IMR-90 (cell line): Measurements from ENCODE around the gene HTR1D. TPM values are rescaled to one million over a fixed set of nuclear protein-coding genes. Genes with fewer than 3 reads are reported as not detected.

Source experiments
- ATAC-seq: fragments of 200-7000 bp; cut with Tn5 transposase; 2 replicates; pipeline ENCODE4 v1.9.1; 2020; ENCODE audit warnings: low read depth, mild to moderate bottlenecking, moderate library complexity
- BruUV-seq: library from RNA; stranded (reverse); fragments of 400-500 nt; replicated peaks from 2 replicates; lab custom pipeline; 2021; lab: Mats Ljungman, UMichigan
- CTCF ChIA-PET: fragments of 300-600 bp; formaldehyde crosslinking; extraction: SDS; loops from one replicate; lab custom pipeline; 2021; ENCODE audit warnings: antibody characterized with exemption; lab: Yijun Ruan, JAX
- POLR2A ChIA-PET: fragments of 300-600 bp; sonication (Branson Sonifier 250); formaldehyde crosslinking; loops from one replicate; lab custom pipeline; 2022; ENCODE audit warnings: antibody characterized with exemption; ENCODE audit not compliant: unreplicated experiment; lab: Charles Lee
- DNase-seq: peaks from one replicate; pipeline ENCODE4 v3.0.0; 2013
- H2AFZ ChIP-seq: replicated peaks from 2 replicates; pipeline ENCODE3; 2013; ENCODE audit warnings: low read length, mild to moderate bottlenecking; ENCODE audit not compliant: poor library complexity
- H2AK5ac ChIP-seq: 2 replicates; pipeline ENCODE4 v1.6.1; 2013; ENCODE audit warnings: low read depth, low read length, inconsistent platforms
- H2AK9ac ChIP-seq: replicated peaks from 2 replicates; pipeline ENCODE3; 2013; ENCODE audit warnings: mild to moderate bottlenecking, low read depth, low read length, moderate library complexity; ENCODE audit not compliant: poor library complexity
- H2BK120ac ChIP-seq: 2 replicates; pipeline ENCODE4 v1.6.1; 2013; ENCODE audit warnings: low read depth, low read length, inconsistent platforms
- H2BK15ac ChIP-seq: 3 replicates; pipeline ENCODE4 v1.6.1; 2013; ENCODE audit warnings: low read depth, low read length, inconsistent platforms
- H2BK20ac ChIP-seq: 2 replicates; pipeline ENCODE4 v1.6.1; 2013; ENCODE audit warnings: low read depth, mild to moderate bottlenecking, inconsistent platforms, low read length, moderate library complexity
- H2BK5ac ChIP-seq: 2 replicates; pipeline ENCODE4 v1.6.1; 2013; ENCODE audit warnings: mild to moderate bottlenecking, low read depth, low read length, inconsistent platforms; ENCODE audit not compliant: poor library complexity, severe bottlenecking
- H3K14ac ChIP-seq: replicated peaks from 2 replicates; pipeline ENCODE4 v1.6.1; 2013; ENCODE audit warnings: low read depth, low read length, inconsistent platforms
- H3K18ac ChIP-seq: 2 replicates; pipeline ENCODE4 v1.6.1; 2013; ENCODE audit warnings: low read depth, low read length, control low read depth
- H3K23ac ChIP-seq: 2 replicates; pipeline ENCODE4 v1.6.1; 2013; ENCODE audit warnings: low read depth, low read length, inconsistent platforms
- H3K27ac ChIP-seq: 2 replicates; pipeline ENCODE4 v1.5.1; 2013; ENCODE audit warnings: mild to moderate bottlenecking, control low read depth, low read length; ENCODE audit not compliant: insufficient read depth
- H3K27me3 ChIP-seq: 2 replicates; pipeline ENCODE4 v1.6.1; 2013; ENCODE audit warnings: low read length; ENCODE audit not compliant: control insufficient read depth, insufficient read depth
- H3K36me3 ChIP-seq: 2 replicates; pipeline ENCODE4 v1.6.1; 2013; ENCODE audit warnings: low read length, mixed read lengths; ENCODE audit not compliant: control insufficient read depth, insufficient read depth
- H3K4ac ChIP-seq: 2 replicates; pipeline ENCODE4 v1.6.1; 2013; ENCODE audit warnings: low read depth, low read length, inconsistent platforms
- H3K4me1 ChIP-seq: 2 replicates; pipeline ENCODE4 v1.6.1; 2013; ENCODE audit warnings: low read length, mixed read lengths; ENCODE audit not compliant: control insufficient read depth, insufficient read depth
- H3K4me2 ChIP-seq: 2 replicates; pipeline ENCODE4 v1.6.1; 2013; ENCODE audit warnings: low read depth, mild to moderate bottlenecking, control low read depth, low read length, moderate library complexity
- H3K4me3 ChIP-seq: 2 replicates; pipeline ENCODE4 v1.5.1; 2013; ENCODE audit warnings: low read depth, mild to moderate bottlenecking, control low read depth, low read length, moderate library complexity; ENCODE audit not compliant: insufficient read depth
- H3K56ac ChIP-seq: 2 replicates; pipeline ENCODE4 v1.6.1; 2013; ENCODE audit warnings: low read length, inconsistent platforms; ENCODE audit not compliant: insufficient read depth; ENCODE audit errors: extremely low read depth
- H3K79me1 ChIP-seq, 2 experiments: 2 replicates each; pipeline ENCODE4 v1.6.1; 2013; ENCODE audit warnings: low read length in 2 of 2, inconsistent platforms in 1 of 2, low read depth in 1 of 2
- H3K9ac ChIP-seq: 2 replicates; pipeline ENCODE4 v1.6.1; 2013; ENCODE audit warnings: low read depth, low read length, control low read depth
- H3K9me1 ChIP-seq: 2 replicates; pipeline ENCODE4 v1.6.1; 2013; ENCODE audit warnings: low read length, inconsistent platforms; ENCODE audit not compliant: insufficient read depth
- H3K9me3 ChIP-seq: 2 replicates; pipeline ENCODE4 v1.6.1; 2013; ENCODE audit warnings: low read length; ENCODE audit not compliant: control insufficient read depth, insufficient read depth
- H4K20me1 ChIP-seq: 2 replicates; pipeline ENCODE4 v1.6.1; 2013; ENCODE audit warnings: low read length, inconsistent platforms; ENCODE audit not compliant: insufficient read depth
- H4K5ac ChIP-seq: 2 replicates; pipeline ENCODE4 v1.6.1; 2013; ENCODE audit warnings: mild to moderate bottlenecking, low read depth, low read length, control low read depth
- H4K8ac ChIP-seq, 2 experiments: 2 replicates each; pipeline ENCODE4 v1.6.1; 2013; ENCODE audit warnings: low read depth in 2 of 2, low read length in 2 of 2, control low read depth in 1 of 2, inconsistent platforms in 1 of 2
- H4K91ac ChIP-seq: 2 replicates; pipeline ENCODE4 v1.6.1; 2013; ENCODE audit warnings: low read depth, low read length, inconsistent platforms; ENCODE audit not compliant: insufficient read depth
- BHLHE40 ChIP-seq: fragments of 150-350 bp; IDR thresholded peaks from 2 replicates; pipeline ENCODE4 v1.6.1; 2016; ENCODE audit warnings: mild to moderate bottlenecking, low read depth, low read length
- CEBPB ChIP-seq: IDR thresholded peaks from 2 replicates; pipeline ENCODE4 v1.6.1; 2012; ENCODE audit warnings: low read depth, low read length, improper control_type of control experiment
- CHD1 ChIP-seq: IDR thresholded peaks from 2 replicates; pipeline ENCODE4 v1.6.1; 2012; ENCODE audit warnings: low read depth, low read length, improper control_type of control experiment
- ELK1 ChIP-seq: fragments of 150-350 bp; IDR thresholded peaks from 2 replicates; pipeline ENCODE4 v1.6.1; 2016; ENCODE audit warnings: low read depth, mild to moderate bottlenecking, low read length, moderate library complexity, borderline replicate concordance
- FOS ChIP-seq: fragments of 150-350 bp; IDR thresholded peaks from 2 replicates; pipeline ENCODE4 v1.6.1; 2016; ENCODE audit warnings: low read depth, low read length
- MAFK ChIP-seq: IDR thresholded peaks from 2 replicates; pipeline ENCODE4 v1.6.1; 2012; ENCODE audit warnings: low read depth, low read length, improper control_type of control experiment
- MAZ ChIP-seq: IDR thresholded peaks from 2 replicates; pipeline ENCODE4 v1.6.1; 2012; ENCODE audit warnings: low read depth, mild to moderate bottlenecking, low read length, improper control_type of control experiment, moderate library complexity, borderline replicate concordance
- MXI1 ChIP-seq: IDR thresholded peaks from 2 replicates; pipeline ENCODE4 v1.6.1; 2012; ENCODE audit warnings: low read depth, mild to moderate bottlenecking, low read length, moderate library complexity, borderline replicate concordance
- NFE2L2 ChIP-seq: fragments of 150-350 bp; IDR thresholded peaks from 2 replicates; pipeline ENCODE4 v1.6.1; 2016; ENCODE audit warnings: low read depth, mild to moderate bottlenecking, low read length
- RAD21 ChIP-seq: IDR thresholded peaks from 2 replicates; pipeline ENCODE4 v1.6.1; 2012; ENCODE audit warnings: low read length, improper control_type of control experiment
- RCOR1 ChIP-seq: IDR thresholded peaks from 2 replicates; pipeline ENCODE4 v1.6.1; 2012; ENCODE audit warnings: mild to moderate bottlenecking, low read length, improper control_type of control experiment; ENCODE audit not compliant: insufficient replicate concordance
- RFX5 ChIP-seq: IDR thresholded peaks from 2 replicates; pipeline ENCODE4 v1.8.0; 2012; ENCODE audit warnings: low read depth, mild to moderate bottlenecking, low read length, moderate library complexity
- SMC3 ChIP-seq: fragments of 150-350 bp; IDR thresholded peaks from 2 replicates; pipeline ENCODE4 v1.6.1; 2016; ENCODE audit warnings: low read depth, mild to moderate bottlenecking, antibody characterized with exemption, low read length, moderate library complexity
- USF2 ChIP-seq: fragments of 150-350 bp; IDR thresholded peaks from 2 replicates; pipeline ENCODE4 v1.6.1; 2017; ENCODE audit warnings: mild to moderate bottlenecking, antibody characterized with exemption, low read length, low read depth
- WGBS, 2 experiments: methylation state at CpG; one replicate each; pipeline versions ENCODE4 v1.1.5 to v1.1.7; 2013; ENCODE audit warnings: missing lambda C conversion rate in 2 of 2; ENCODE audit not compliant: insufficient read length in 1 of 2; ENCODE audit errors: extremely low coverage in 2 of 2; 5-methylcytosine and 5-hydroxymethylcytosine counted together
- dilution Hi-C: fragments of 300-500 bp; cut with HindIII; formaldehyde crosslinking; loops from one replicate; pipeline ENCODE4 v1.14.3; 2018; ENCODE audit warnings: low sequenced_read_pairs; ENCODE audit not compliant: unreplicated experiment
- in situ Hi-C: fragments of 300-500 bp; cut with MboI; formaldehyde crosslinking; loops from 3 replicates; pipeline ENCODE4 v1.14.3; 2019; ENCODE audit warnings: low sequenced_read_pairs, inconsistent platforms, mixed read lengths
- intact Hi-C: fragments of 100-400 bp; cut with micrococcal nuclease; formaldehyde crosslinking; loops from 2 replicates; pipeline ENCODE4 v1.10.0; 2022
- polyA plus RNA-seq, 3 experiments: library from polyadenylated mRNA; depleted of rRNA; stranded (reverse); fragments of >200 nt; gene quantifications; 2 replicates each; pipeline ENCODE4 v1.2.3, GENCODE V29; 2012; ENCODE audit warnings: low replicate concordance in 1 of 3
- total RNA-seq: library from RNA; depleted of rRNA; stranded (reverse); fragments of >200 nt; gene quantifications from 2 replicates; pipeline ENCODE4 v1.2.3, GENCODE V29; 2012

The HTR1D gene
- total and polyA plus RNA-seq, 2 of the 4 experiments (the other 2 are of a cell fraction), result 0.03 to 0.18 TPM

- no peak overlapping the region for H3K9ac ChIP-seq
- dilution Hi-C loops, result no loop called here
- no peak overlapping the region for H4K5ac ChIP-seq
- no CpG with 5 or more reads among the region's 5 CpGs for WGBS, 2 experiments
- no peaks in the 10 kb centered on the region for H3K9me3 ChIP-seq
- no peak overlapping the region for H3K4ac ChIP-seq
- H3K79me1 ChIP-seq, result peaks cover 11 to 52% of the 10 kb centered on the region in 2 experiments; a peak in 3 of 4 replicates
- no peak overlapping the region for H2BK15ac ChIP-seq
- no peak overlapping the region for H2AK9ac ChIP-seq
- no peaks in the 10 kb centered on the region for H3K27me3 ChIP-seq
- no peak overlapping the region for H2BK20ac ChIP-seq
- H3K14ac ChIP-seq, result no peak overlapping the region
- no peak for ATAC-seq
- H2BK5ac ChIP-seq, result no peak overlapping the region
- ChIA-PET POLR2A (no interaction called here), CTCF (interaction anchor here (1.1 to 2.3 kb wide), 2 partner anchors 37 to 61 kb away, joined by 3 to 8 read pairs; no protein-coding TSS in a partner anchor)
- H4K20me1 ChIP-seq, result peaks cover 97% of the 10 kb centered on the region
- no peak overlapping the region for H3K23ac ChIP-seq
- no peak overlapping the region for H3K4me3 ChIP-seq
- H2BK120ac ChIP-seq, result no peak overlapping the region
- intact Hi-C loops, result no loop called here
- H3K27ac ChIP-seq, result no peak overlapping the region
- no peak overlapping the region for H2AFZ ChIP-seq
- H3K18ac ChIP-seq, result no peak overlapping the region
- DNase-seq, result no peak
- H3K56ac ChIP-seq, result no peak overlapping the region
- H3K36me3 ChIP-seq, result no peaks in the 10 kb centered on the region
- H4K8ac ChIP-seq, result no peak overlapping the region
- peaks cover 21% of the 10 kb centered on the region for H3K9me1 ChIP-seq
- in situ Hi-C loops, result no loop called here
- peaks cover 4% of the 10 kb centered on the region for H3K4me1 ChIP-seq
- no peak overlapping the region for H2AK5ac ChIP-seq
- BruUV-seq, result no TSS peak
- H4K91ac ChIP-seq, result no peak overlapping the region
- H3K4me2 ChIP-seq, result no peak overlapping the region
- TF ChIP-seq MXI1 (no peak), RCOR1 (no peak), NFE2L2 (no peak), CHD1 (no peak), MAFK (no peak), RAD21 (no peak), MAZ (no peak), CEBPB (no peak), USF2 (no peak), SMC3 (no peak), ELK1 (no peak), BHLHE40 (no peak), RFX5 (no peak), FOS (no peak)
Observed at GRCh38 chr1:23159963-23160877, 57.1 kb downstream of the HTR1D start.
